ENCODE measurements around the gene LARGE1. TPM values are rescaled to one million over a fixed set of nuclear protein-coding genes. Genes with fewer than 3 reads are reported as not detected.
"Not testable (repeated sequence)": the region's sequence is repeated elsewhere in the genome, so short reads cannot be mapped to it uniquely, and the experiment has no call there.

Gene LARGE1
- polyA plus RNA-seq, 1 donor from 2014 or later, result 1.4 TPM

DNA sequence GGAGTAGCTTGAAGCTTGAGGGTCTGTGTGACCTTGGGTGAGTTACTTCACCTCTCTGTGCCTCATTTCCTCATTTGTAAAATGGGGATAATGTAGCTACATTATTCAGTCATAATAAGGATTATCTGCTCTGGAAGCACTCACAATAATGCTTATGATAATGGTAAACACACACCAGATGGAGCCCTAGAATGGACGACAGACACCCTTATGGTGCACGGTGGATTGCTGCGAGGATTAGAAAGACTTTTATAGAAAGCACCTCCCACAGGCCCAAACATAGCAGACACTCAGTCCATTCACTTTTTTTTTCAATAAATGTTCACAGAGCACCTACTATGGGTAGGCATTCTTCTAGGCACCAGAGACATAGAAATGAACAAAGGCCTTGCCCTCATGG is 53.8 kb downstream of the LARGE1 start:
- Mint-ChIP-seq H3K27me3 (no peaks in the 10 kb centered on the region), H3K4me3 (no peak overlapping the region), H3K36me3 (peaks cover 2% of the 10 kb centered on the region), H3K4me1 (peaks cover 9 to 23% (median 21%) of the 10 kb centered on the region in 3 donors), H3K9me3 (no peaks in the 10 kb centered on the region), H3K27ac (no peak overlapping the region)

DNA sequence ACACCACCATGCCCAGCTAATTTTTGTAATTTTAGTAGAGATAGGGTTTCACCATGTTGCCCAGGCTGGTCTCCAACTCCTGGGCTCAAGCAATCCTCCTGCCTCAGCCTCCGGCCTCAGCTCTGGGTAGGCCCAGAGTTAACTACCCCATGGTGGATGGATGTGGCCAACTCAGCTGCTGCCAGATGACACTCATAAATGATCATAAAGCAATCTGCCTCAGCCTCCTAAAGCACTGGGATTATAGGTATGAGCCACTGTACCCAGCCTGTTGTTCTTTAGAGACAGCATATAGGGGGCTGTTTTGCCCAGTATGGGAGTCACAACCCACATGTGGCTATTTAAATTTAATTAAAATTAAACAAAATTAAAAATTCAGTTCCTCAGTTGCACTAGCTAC is 54.3 kb downstream of the LARGE1 start:
- Mint-ChIP-seq H3K4me1 (peaks cover 9 to 23% (median 22%) of the 10 kb centered on the region in 3 donors), H3K4me3 (no peak overlapping the region), H3K27me3 (no peaks in the 10 kb centered on the region), H3K9me3 (no peaks in the 10 kb centered on the region), H3K36me3 (peaks cover 2% of the 10 kb centered on the region), H3K27ac (no peak overlapping the region)

GRCh38 chr22:33865248-33865647 is 55.0 kb downstream of the LARGE1 start:
- H3K4me1 Mint-ChIP-seq, result peaks cover 9 to 23% (median 22%) of the 10 kb centered on the region in 3 donors
- no peaks in the 10 kb centered on the region for H3K9me3 Mint-ChIP-seq
- H3K36me3 Mint-ChIP-seq, result peaks cover 2% of the 10 kb centered on the region
- no peaks in the 10 kb centered on the region for H3K27me3 Mint-ChIP-seq
- H3K4me3 Mint-ChIP-seq, result no peak overlapping the region
- no peak overlapping the region for H3K27ac Mint-ChIP-seq

DNA sequence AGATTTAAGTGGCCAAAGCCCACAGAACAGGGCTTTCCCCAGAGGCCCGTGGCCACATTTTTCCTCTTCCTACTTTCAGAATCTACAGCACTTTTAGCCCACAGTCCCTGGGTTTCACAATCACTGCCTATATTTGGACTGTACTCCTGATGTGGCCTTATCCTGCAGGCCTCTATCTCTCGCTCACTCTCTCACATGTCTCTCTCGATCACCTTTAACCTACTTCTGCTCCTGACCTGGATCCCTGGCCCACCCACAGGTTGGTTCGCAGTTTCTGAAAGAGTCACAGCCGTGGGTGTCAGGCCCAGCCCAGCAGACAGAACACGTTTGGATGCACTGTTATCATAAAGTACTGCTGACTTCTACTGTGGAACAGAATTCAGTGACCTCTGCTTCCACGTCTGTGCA is 55.5 kb downstream of the LARGE1 start:
- Mint-ChIP-seq H3K4me1 (peaks cover 9 to 19% (median 19%) of the 10 kb centered on the region in 3 donors), H3K27ac (peak overlapping the region in 1 of 3 donors; percentile 75), H3K27me3 (no peaks in the 10 kb centered on the region), H3K36me3 (peaks cover 2% of the 10 kb centered on the region), H3K4me3 (peak overlapping the region in 1 of 4 donors; percentile 40), H3K9me3 (no peaks in the 10 kb centered on the region)

GRCh38 chr22:33861216-33861875 is 58.9 kb downstream of the LARGE1 start:
- Mint-ChIP-seq H3K9me3 (peaks cover 0 to 3% (median 0%) of the 10 kb centered on the region in 3 donors), H3K27me3 (no peaks in the 10 kb centered on the region), H3K36me3 (no peaks in the 10 kb centered on the region), H3K4me3 (no peak overlapping the region), H3K27ac (peak overlapping the region in 1 of 3 donors; percentile 73), H3K4me1 (peaks cover 9 to 14% (median 13%) of the 10 kb centered on the region in 3 donors)

- peaks cover 7 to 14% (median 13%) of the 10 kb centered on the region in 3 donors for H3K4me1 Mint-ChIP-seq
- H3K27ac Mint-ChIP-seq, result no peak overlapping the region
- H3K27me3 Mint-ChIP-seq, result no peaks in the 10 kb centered on the region
- H3K9me3 Mint-ChIP-seq, result peaks cover 0 to 3% (median 0%) of the 10 kb centered on the region in 3 donors
- H3K36me3 Mint-ChIP-seq, result no peaks in the 10 kb centered on the region
- no peak overlapping the region for H3K4me3 Mint-ChIP-seq
Measured at GRCh38 chr22:33860386-33860785, 59.9 kb downstream of the LARGE1 start.

GRCh38 chr22:33859311-33859710 is 61.0 kb downstream of the LARGE1 start:
- H3K27me3 Mint-ChIP-seq, result no peaks in the 10 kb centered on the region

GRCh38 chr22:33858653-33859052 is 61.6 kb downstream of the LARGE1 start:
- not testable (repeated sequence) for H3K36me3 Mint-ChIP-seq, H3K27ac Mint-ChIP-seq, H3K4me3 Mint-ChIP-seq

More at GRCh38 chr22:33859311-33859710, 61.0 kb downstream of the LARGE1 start:
- Mint-ChIP-seq H3K9me3 (peaks cover 0 to 3% (median 0%) of the 10 kb centered on the region in 3 donors), H3K4me3 (no peak overlapping the region), H3K4me1 (peaks cover 0 to 6% (median 5%) of the 10 kb centered on the region in 3 donors), H3K27ac (no peak overlapping the region), H3K36me3 (no peaks in the 10 kb centered on the region)

DNA sequence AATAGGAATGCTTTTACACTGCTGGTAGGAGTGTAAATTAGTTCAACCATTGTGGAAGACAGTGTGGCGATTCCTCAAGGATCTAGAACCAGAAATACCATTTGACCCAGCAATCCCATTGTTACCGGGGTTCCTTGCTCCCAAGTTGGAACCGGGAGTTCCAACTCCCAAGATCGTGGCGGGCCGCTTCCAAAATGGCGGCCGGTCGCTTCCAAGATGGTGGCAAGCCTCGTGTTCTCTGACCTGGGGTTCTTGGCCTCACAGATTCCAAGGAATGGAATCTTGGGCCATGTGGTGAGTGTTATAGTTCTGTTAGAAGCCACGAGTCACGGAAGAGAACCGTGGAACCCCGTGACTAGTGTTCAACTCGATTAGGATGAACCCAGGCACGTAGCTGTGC is 62.5 kb downstream of the LARGE1 start:
- H3K4me3 Mint-ChIP-seq, H3K36me3 Mint-ChIP-seq, H3K27ac Mint-ChIP-seq, H3K27me3 Mint-ChIP-seq, H3K9me3 Mint-ChIP-seq: not testable (repeated sequence)
- H3K4me1 Mint-ChIP-seq, result peaks cover 7 to 19% (median 16%) of the 10 kb centered on the region in 3 donors

More at GRCh38 chr22:33858653-33859052, 61.6 kb downstream of the LARGE1 start:
- not testable (repeated sequence) for H3K9me3 Mint-ChIP-seq, H3K27me3 Mint-ChIP-seq
- peaks cover 4 to 10% (median 8%) of the 10 kb centered on the region in 3 donors for H3K4me1 Mint-ChIP-seq

- Mint-ChIP-seq H3K9me3 (peaks cover 0 to 3% (median 0%) of the 10 kb centered on the region in 3 donors), H3K4me3 (no peak overlapping the region), H3K4me1 (peaks cover 16 to 26% (median 19%) of the 10 kb centered on the region in 3 donors), H3K36me3 (no peaks in the 10 kb centered on the region), H3K27ac (peak overlapping the region in 1 of 3 donors; percentile 79), H3K27me3 (no peaks in the 10 kb centered on the region)
Measured at GRCh38 chr22:33854724-33855123, 65.6 kb downstream of the LARGE1 start.

GRCh38 chr22:33853200-33854097 is 66.8 kb downstream of the LARGE1 start:
- peaks cover 16 to 29% (median 19%) of the 10 kb centered on the region in 3 donors for H3K4me1 Mint-ChIP-seq
- H3K4me3 Mint-ChIP-seq, result peak overlapping the region; percentile 56 to 95 (median 86)

DNA sequence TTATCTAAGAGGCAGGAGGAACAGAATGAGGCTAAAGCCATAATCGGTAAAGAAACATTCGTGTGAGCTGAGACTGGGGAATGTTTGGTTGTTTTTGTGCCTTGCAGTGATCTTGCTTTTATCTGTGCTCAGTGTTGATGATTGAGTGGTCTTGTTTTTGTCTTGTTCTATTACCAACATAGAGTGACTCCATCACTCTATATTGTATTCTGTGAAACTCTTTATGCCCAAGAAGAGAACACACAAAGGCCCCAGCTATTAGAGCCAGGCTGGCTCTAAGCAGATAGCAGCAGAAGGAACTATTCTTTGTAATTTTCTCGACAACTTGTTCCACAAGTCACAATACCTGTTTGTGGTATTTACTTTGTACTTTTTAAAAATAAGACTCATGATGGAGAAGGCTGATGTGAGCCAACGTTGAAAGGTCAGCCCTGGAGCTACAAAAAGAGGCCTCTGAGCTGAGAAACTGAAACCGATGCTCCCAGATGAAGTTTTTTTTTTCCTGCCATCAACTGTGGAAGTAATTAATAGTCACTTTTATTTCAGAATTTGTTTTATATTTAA is 68.4 kb downstream of the LARGE1 start:
- no peaks in the 10 kb centered on the region for H3K27me3 Mint-ChIP-seq
- H3K4me3 Mint-ChIP-seq, result peak overlapping the region in 1 of 4 donors; percentile 5
- peaks cover 0 to 7% (median 2%) of the 10 kb centered on the region in 3 donors for H3K9me3 Mint-ChIP-seq
- peaks cover 16 to 29% (median 19%) of the 10 kb centered on the region in 3 donors for H3K4me1 Mint-ChIP-seq
- peak overlapping the region in 1 of 3 donors; percentile 40 for H3K27ac Mint-ChIP-seq
- peaks cover 6% of the 10 kb centered on the region for H3K36me3 Mint-ChIP-seq

More at GRCh38 chr22:33853200-33854097, 66.8 kb downstream of the LARGE1 start:
- H3K27me3 Mint-ChIP-seq, result no peaks in the 10 kb centered on the region
- H3K36me3 Mint-ChIP-seq, result peaks cover 3% of the 10 kb centered on the region
- H3K27ac Mint-ChIP-seq, result peak overlapping the region; percentile 4 to 87 (median 79)
- no peaks in the 10 kb centered on the region for H3K9me3 Mint-ChIP-seq

- Mint-ChIP-seq H3K4me1 (peaks cover 16 to 29% (median 19%) of the 10 kb centered on the region in 3 donors), H3K27ac (peak overlapping the region in 1 of 3 donors; percentile 40), H3K9me3 (peaks cover 0 to 9% (median 2%) of the 10 kb centered on the region in 3 donors), H3K27me3 (no peaks in the 10 kb centered on the region), H3K36me3 (peaks cover 8% of the 10 kb centered on the region), H3K4me3 (no peak overlapping the region)
Measured at GRCh38 chr22:33851240-33851639, 69.0 kb downstream of the LARGE1 start.

- Mint-ChIP-seq H3K9me3 (peaks cover 0 to 9% (median 2%) of the 10 kb centered on the region in 3 donors), H3K27me3 (no peaks in the 10 kb centered on the region), H3K27ac (no peak overlapping the region), H3K36me3 (peaks cover 8% of the 10 kb centered on the region), H3K4me1 (peaks cover 16 to 28% (median 18%) of the 10 kb centered on the region in 3 donors), H3K4me3 (no peak overlapping the region)
Measured at GRCh38 chr22:33850724-33851123, 69.6 kb downstream of the LARGE1 start.

DNA sequence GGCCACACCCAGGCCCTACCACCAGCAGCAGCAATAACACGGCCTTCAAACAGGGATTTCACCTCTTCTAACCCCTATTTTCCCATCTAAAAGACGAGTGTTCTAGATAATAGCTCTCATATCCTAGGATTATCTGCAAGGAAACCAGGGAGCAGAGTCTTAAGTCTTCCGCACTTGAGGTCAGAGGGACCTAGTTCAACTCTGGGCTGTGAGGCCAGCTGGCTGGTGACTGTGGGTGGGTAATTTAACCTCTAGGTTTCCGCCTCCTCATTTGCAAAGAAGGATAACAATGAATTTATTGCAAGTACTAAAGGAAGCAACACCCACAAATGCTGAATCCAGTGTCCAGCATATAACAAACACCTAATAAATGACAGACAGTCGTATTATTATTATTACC is 70.1 kb downstream of the LARGE1 start:
- peaks cover 0 to 9% (median 2%) of the 10 kb centered on the region in 3 donors for H3K9me3 Mint-ChIP-seq
- H3K36me3 Mint-ChIP-seq, result peaks cover 8% of the 10 kb centered on the region
- peaks cover 16 to 27% (median 17%) of the 10 kb centered on the region in 3 donors for H3K4me1 Mint-ChIP-seq
- H3K27ac Mint-ChIP-seq, result no peak overlapping the region
- no peaks in the 10 kb centered on the region for H3K27me3 Mint-ChIP-seq
- H3K4me3 Mint-ChIP-seq, result no peak overlapping the region

Data from IgD-negative memory B cell (primary cell).